ENCODE data around the gene STK25.

DNA sequence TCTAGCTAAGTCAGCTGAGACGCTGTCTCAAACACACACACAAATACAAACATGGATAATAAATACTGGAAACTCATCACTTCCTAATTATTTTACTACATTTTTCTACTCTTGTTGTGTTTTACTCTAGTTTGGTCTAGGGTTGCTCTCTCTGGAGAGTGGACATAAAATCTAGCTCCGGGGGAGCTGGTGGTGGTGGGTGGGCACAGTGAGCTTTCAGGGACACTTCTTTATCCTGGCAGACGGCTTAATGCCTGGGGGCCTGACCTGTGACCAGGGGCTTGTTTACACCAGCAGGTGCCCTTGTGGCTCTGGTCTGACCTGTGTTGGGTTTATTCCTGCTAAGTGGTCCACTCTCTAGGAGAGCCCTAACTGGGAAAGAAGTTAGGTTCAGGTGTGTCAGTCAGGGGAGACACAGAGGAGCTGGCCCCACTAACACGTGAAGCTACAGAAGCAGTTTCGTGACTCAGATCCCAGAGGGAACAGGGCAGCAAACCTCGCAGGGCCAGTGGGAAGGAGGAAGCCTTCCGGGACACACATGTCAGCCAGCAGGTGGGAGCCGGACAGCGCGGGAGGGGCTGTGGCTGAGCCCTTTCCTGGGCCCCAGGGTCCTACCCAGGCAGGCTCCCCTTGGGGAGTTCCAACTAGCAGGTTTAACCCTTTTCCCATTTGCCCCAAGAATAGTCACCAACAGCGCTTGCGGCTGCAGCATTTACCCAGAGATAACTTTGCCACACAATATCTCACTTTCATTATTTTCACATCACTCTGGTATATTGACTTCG, 27.7 kb upstream of the STK25 start:
- no peak for TF ChIP-seq GLIS3 (CRISPR knock-in tag; IDR thresholded peaks at IDR 0.05)
- TF ChIP-seq CSDC2 (CRISPR knock-in tag; IDR thresholded peaks at IDR 0.05) = no peak
- TF ChIP-seq TOX (CRISPR knock-in tag; IDR thresholded peaks at IDR 0.05; ENCODE audit: borderline replicate concordance) = no peak
- TF ChIP-seq ARNTL (CRISPR knock-in tag; IDR thresholded peaks at IDR 0.05; ENCODE audit: borderline replicate concordance, low read depth) = no peak
- TF ChIP-seq, protein P1, sequence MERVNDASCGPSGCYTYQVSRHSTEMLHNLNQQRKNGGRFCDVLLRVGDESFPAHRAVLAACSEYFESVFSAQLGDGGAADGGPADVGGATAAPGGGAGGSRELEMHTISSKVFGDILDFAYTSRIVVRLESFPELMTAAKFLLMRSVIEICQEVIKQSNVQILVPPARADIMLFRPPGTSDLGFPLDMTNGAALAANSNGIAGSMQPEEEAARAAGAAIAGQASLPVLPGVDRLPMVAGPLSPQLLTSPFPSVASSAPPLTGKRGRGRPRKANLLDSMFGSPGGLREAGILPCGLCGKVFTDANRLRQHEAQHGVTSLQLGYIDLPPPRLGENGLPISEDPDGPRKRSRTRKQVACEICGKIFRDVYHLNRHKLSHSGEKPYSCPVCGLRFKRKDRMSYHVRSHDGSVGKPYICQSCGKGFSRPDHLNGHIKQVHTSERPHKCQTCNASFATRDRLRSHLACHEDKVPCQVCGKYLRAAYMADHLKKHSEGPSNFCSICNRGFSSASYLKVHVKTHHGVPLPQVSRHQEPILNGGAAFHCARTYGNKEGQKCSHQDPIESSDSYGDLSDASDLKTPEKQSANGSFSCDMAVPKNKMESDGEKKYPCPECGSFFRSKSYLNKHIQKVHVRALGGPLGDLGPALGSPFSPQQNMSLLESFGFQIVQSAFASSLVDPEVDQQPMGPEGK (CRISPR knock-in tag; IDR thresholded peaks at IDR 0.05; ENCODE audit: borderline replicate concordance) = no peak
- no peak for TF ChIP-seq SNAI2 (CRISPR knock-in tag; IDR thresholded peaks at IDR 0.05)
- TF ChIP-seq ZFP3 (CRISPR knock-in tag; IDR thresholded peaks at IDR 0.05) = no peak
